ENCODE measurements around the gene PTPRR.
A peak's percentile ranks its signal among the peaks of the same experiment; 100 is the strongest.

The PTPRR gene

GRCh38 chr12:70784042-70784668, 136.4 kb downstream of the PTPRR start:
- Histone ChIP-seq H3K9ac (ENCODE audit: low read depth, low read length) (no peak overlapping the region), H3K27ac (ENCODE audit: low read length) (no peak overlapping the region), H3K27me3 (ENCODE audit: insufficient read depth, low read length) (no peaks in the 10 kb centered on the region), H3K36me3 (ENCODE audit: insufficient read depth, low read depth, low read length) (no peaks in the 10 kb centered on the region), H3K4me3 (ENCODE audit: low read length) (no peak overlapping the region), H3K4me1 (ENCODE audit: insufficient read depth, low read length) (no peaks in the 10 kb centered on the region), H3K9me3 (ENCODE audit: insufficient read depth, low read depth, low read length) (no peaks in the 10 kb centered on the region)

DNA sequence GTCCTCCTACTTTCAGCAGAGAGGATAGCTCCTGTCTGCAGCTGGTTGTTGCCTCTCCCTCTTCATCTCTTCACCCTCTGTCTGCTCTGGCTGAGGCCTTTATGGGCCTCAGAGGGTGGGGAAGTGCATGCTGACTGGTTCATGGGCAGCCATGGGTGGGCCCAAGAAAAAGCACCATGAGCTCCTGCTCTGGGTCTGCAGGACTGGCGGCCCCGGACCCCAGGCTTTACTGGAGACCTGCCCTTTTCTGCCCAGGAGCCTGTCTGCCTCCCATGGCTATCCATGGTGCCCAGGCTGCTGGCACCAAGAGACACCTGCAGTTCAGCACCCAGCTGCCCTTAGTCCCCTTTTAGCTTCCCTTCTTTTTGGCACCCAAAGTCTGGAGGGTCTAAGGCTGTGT, 137.1 kb downstream of the PTPRR start:
- Histone ChIP-seq H3K9ac (ENCODE audit: low read depth, low read length) (no peak overlapping the region), H3K27me3 (ENCODE audit: insufficient read depth, low read length) (no peaks in the 10 kb centered on the region), H3K4me1 (ENCODE audit: insufficient read depth, low read length) (no peaks in the 10 kb centered on the region), H3K27ac (ENCODE audit: low read length) (no peak overlapping the region), H3K9me3 (ENCODE audit: insufficient read depth, low read depth, low read length) (no peaks in the 10 kb centered on the region), H3K36me3 (ENCODE audit: insufficient read depth, low read depth, low read length) (no peaks in the 10 kb centered on the region), H3K4me3 (ENCODE audit: low read length) (no peak overlapping the region)

DNA sequence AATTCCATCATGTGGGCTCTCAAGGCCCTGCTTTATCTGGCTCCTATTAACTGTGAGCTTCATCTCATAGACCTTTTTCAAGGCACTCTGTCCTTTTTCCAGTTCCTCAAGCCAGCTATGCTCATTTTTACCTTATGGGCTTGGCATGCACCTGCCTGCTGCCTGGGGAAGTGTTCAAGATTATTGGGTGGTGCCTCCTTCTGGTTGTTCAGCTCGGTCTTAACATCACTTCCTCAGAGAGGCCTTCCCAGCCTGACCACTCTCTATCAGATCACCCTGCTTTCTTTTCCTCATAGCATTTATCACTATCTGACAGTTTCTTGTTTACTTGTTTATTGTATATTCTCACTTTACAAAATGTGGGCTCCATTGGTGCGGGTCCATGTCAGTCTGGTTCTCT, 141.3 kb downstream of the PTPRR start:
- Histone ChIP-seq H3K36me3 (ENCODE audit: insufficient read depth, low read depth, low read length) (no peaks in the 10 kb centered on the region), H3K9me3 (ENCODE audit: insufficient read depth, low read depth, low read length) (no peaks in the 10 kb centered on the region), H3K27ac (ENCODE audit: low read length) (no peak overlapping the region), H3K9ac (ENCODE audit: low read depth, low read length) (no peak overlapping the region), H3K4me1 (ENCODE audit: insufficient read depth, low read length) (no peaks in the 10 kb centered on the region), H3K27me3 (ENCODE audit: insufficient read depth, low read length) (no peaks in the 10 kb centered on the region), H3K4me3 (ENCODE audit: low read length) (no peak overlapping the region)

- H3K27ac ChIP-seq (ENCODE audit: low read length): no peak overlapping the region
- H3K36me3 ChIP-seq (ENCODE audit: insufficient read depth, low read depth, low read length): no peaks in the 10 kb centered on the region
- no peak overlapping the region for H3K9ac ChIP-seq (ENCODE audit: low read depth, low read length)
- H3K9me3 ChIP-seq (ENCODE audit: insufficient read depth, low read depth, low read length): no peaks in the 10 kb centered on the region
- H3K27me3 ChIP-seq (ENCODE audit: insufficient read depth, low read length): no peaks in the 10 kb centered on the region
- H3K4me3 ChIP-seq (ENCODE audit: low read length): no peak overlapping the region
- H3K4me1 ChIP-seq (ENCODE audit: insufficient read depth, low read length): no peaks in the 10 kb centered on the region
Observed at GRCh38 chr12:70774055-70774454, 146.5 kb downstream of the PTPRR start.

DNA sequence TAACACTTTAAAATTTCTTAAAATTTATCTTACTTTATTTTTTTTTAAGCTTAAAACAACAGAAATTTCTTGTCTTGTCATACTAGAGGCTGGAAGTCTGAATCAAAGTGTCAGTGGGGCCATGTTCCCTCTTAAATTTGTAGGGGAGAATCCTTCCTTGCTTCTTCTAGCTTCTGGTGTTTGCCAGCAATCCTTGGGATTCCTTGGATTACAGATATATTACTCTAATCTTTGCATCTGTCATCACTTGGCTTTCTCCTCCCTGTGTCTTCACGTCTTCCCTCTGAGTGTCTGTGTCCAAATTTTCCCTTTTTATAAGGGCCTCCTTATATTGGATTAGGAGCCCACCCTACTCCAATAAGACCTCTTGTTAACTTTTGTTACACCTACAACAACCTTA, 147.7 kb downstream of the PTPRR start:
- Histone ChIP-seq H3K27ac (ENCODE audit: low read length) (no peak overlapping the region), H3K9ac (ENCODE audit: low read depth, low read length) (no peak overlapping the region)

GRCh38 chr12:70771581-70771980, 149.0 kb downstream of the PTPRR start:
- H3K27me3 ChIP-seq (ENCODE audit: insufficient read depth, low read length): no peaks in the 10 kb centered on the region
- no peaks in the 10 kb centered on the region for H3K9me3 ChIP-seq (ENCODE audit: insufficient read depth, low read depth, low read length)
- no peak overlapping the region for H3K9ac ChIP-seq (ENCODE audit: low read depth, low read length)
- H3K4me1 ChIP-seq (ENCODE audit: insufficient read depth, low read length): no peaks in the 10 kb centered on the region
- no peak overlapping the region for H3K4me3 ChIP-seq (ENCODE audit: low read length)
- H3K27ac ChIP-seq (ENCODE audit: low read length): no peak overlapping the region
- H3K36me3 ChIP-seq (ENCODE audit: insufficient read depth, low read depth, low read length): no peaks in the 10 kb centered on the region

More for the DNA sequence above, 147.7 kb downstream of the PTPRR start:
- Histone ChIP-seq H3K4me1 (ENCODE audit: insufficient read depth, low read length) (no peaks in the 10 kb centered on the region), H3K4me3 (ENCODE audit: low read length) (no peak overlapping the region), H3K27me3 (ENCODE audit: insufficient read depth, low read length) (no peaks in the 10 kb centered on the region), H3K36me3 (ENCODE audit: insufficient read depth, low read depth, low read length) (no peaks in the 10 kb centered on the region), H3K9me3 (ENCODE audit: insufficient read depth, low read depth, low read length) (no peaks in the 10 kb centered on the region)

DNA sequence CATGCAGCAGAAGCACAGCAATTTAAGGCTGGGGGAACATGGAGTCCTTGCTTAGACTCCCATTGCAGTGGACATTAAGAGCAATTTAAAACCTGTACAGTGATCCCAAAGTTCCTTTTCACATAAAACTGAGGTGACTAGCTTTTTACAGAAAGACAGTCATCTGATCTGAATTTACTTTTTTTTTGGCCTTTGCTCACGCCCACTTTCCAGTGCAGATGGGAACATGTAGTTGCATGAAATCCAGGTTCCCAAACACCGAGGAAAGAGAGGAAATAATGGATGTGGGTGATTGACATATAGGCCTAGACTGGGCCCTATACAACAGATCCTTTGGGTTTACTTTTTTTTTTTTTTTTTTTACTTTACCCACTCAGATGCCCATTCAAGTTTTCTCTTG, 156.9 kb downstream of the PTPRR start:
- Histone ChIP-seq H3K27ac (ENCODE audit: low read length) (no peak overlapping the region), H3K4me3 (ENCODE audit: low read length) (no peak overlapping the region), H3K9me3 (ENCODE audit: insufficient read depth, low read depth, low read length) (peaks cover 7% of the 10 kb centered on the region; the same call in 1 of the 2 replicates)

DNA sequence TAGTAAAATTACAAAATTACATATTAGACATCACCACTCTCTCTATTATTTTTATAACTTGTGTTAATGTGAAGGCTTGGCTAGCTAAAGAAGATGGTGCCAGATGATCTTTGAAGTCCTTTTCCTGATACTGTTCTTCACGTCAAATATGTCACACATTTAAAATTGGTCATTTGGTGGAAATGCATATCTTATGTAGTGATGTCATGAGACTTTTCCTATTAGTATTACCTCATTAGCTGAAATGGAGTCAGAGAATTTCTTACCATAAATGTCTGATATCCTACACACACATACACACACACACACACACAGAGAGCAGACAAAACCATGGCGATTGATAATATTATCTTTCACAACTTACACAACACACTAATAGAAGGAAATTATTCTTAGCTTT, 158.5 kb downstream of the PTPRR start:
- Histone ChIP-seq H3K27ac (ENCODE audit: low read length) (no peak overlapping the region), H3K9me3 (ENCODE audit: insufficient read depth, low read depth, low read length) (peaks cover 7% of the 10 kb centered on the region; the same call in 1 of the 2 replicates), H3K4me1 (ENCODE audit: insufficient read depth, low read length) (peaks cover 16% of the 10 kb centered on the region; the same call in 1 of the 2 replicates), H3K9ac (ENCODE audit: low read depth, low read length) (no peak overlapping the region), H3K4me3 (ENCODE audit: low read length) (no peak overlapping the region), H3K36me3 (ENCODE audit: insufficient read depth, low read depth, low read length) (no peaks in the 10 kb centered on the region), H3K27me3 (ENCODE audit: insufficient read depth, low read length) (no peaks in the 10 kb centered on the region)

More for the DNA sequence above, 156.9 kb downstream of the PTPRR start:
- Histone ChIP-seq H3K27me3 (ENCODE audit: insufficient read depth, low read length) (no peaks in the 10 kb centered on the region), H3K4me1 (ENCODE audit: insufficient read depth, low read length) (peaks cover 2% of the 10 kb centered on the region; the same call in 1 of the 2 replicates), H3K9ac (ENCODE audit: low read depth, low read length) (no peak overlapping the region), H3K36me3 (ENCODE audit: insufficient read depth, low read depth, low read length) (no peaks in the 10 kb centered on the region)

GRCh38 chr12:70759161-70759918, 161.2 kb downstream of the PTPRR start:
- Histone ChIP-seq H3K27me3 (ENCODE audit: insufficient read depth, low read length) (no peaks in the 10 kb centered on the region), H3K27ac (ENCODE audit: low read length) (no peak overlapping the region), H3K4me1 (ENCODE audit: insufficient read depth, low read length) (peaks cover 21% of the 10 kb centered on the region; the same call in 1 of the 2 replicates), H3K36me3 (ENCODE audit: insufficient read depth, low read depth, low read length) (no peaks in the 10 kb centered on the region), H3K9me3 (ENCODE audit: insufficient read depth, low read depth, low read length) (0 out of 2 replicates have a peak, but pooled peaks cover under 1% of the 10 kb centered on the region), H3K4me3 (ENCODE audit: low read length) (no peak overlapping the region), H3K9ac (ENCODE audit: low read depth, low read length) (no peak overlapping the region)

DNA sequence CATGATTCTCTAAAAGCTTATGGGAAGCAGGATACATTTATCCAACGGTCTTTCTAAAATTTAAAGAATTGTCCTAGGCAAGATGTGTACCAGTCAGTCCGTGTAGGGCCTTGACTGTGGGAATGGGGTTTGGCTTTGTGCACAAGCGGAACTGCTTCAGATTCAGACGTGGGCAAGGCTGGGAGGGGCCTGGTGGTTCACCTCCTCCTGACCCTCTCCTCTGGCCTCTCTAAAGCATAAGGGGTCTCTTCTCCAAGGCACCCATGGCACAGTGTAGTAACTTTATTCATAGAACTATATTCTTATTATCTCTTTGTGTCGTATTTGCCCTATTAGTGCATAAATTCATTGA, 162.1 kb downstream of the PTPRR start:
- Histone ChIP-seq H3K4me1 (ENCODE audit: insufficient read depth, low read length) (peaks cover 23% of the 10 kb centered on the region; the same call in 1 of the 2 replicates), H3K36me3 (ENCODE audit: insufficient read depth, low read depth, low read length) (no peaks in the 10 kb centered on the region), H3K27ac (ENCODE audit: low read length) (no peak overlapping the region), H3K9me3 (ENCODE audit: insufficient read depth, low read depth, low read length) (no peaks in the 10 kb centered on the region), H3K9ac (ENCODE audit: low read depth, low read length) (no peak overlapping the region), H3K4me3 (ENCODE audit: low read length) (no peak overlapping the region), H3K27me3 (ENCODE audit: insufficient read depth, low read length) (no peaks in the 10 kb centered on the region)

DNA sequence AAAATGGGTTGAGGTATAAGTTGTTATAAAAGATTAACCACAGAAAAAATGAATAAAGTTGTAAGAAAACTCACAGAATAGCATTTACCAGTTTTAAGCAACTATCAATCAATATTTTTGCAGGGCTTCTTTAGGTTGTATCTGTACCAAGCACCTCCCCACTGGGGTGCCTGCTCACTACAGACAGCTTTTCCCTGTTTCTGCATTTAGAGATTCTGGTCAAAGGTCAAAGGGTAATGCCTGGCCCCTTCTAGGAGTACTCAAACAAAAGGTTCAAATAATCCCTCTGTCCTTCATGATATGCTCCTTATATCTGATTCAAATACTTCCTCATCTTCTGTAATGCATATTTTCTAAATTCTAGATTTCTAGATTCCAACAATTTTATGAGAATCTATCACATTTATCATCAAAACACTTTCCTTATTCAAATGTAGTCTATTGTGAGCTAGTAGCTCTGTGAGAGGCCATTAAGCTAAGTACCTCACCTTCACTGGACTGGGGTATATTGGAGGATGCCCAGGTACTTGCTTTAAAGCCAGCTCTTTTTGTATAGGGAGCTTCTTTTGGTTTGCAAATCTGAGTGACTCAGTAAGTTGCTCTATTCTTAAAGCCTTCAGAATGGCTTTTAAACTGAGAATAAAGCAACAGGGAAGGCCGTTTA, 162.6 kb downstream of the PTPRR start:
- Histone ChIP-seq H3K4me3 (ENCODE audit: low read length) (peak overlapping the region; percentile 24; the same call in 1 of the 2 replicates), H3K4me1 (ENCODE audit: insufficient read depth, low read length) (peaks cover 23% of the 10 kb centered on the region; the same call in 1 of the 2 replicates), H3K27ac (ENCODE audit: low read length) (no peak overlapping the region)

More for the DNA sequence above, 162.6 kb downstream of the PTPRR start:
- Histone ChIP-seq H3K9me3 (ENCODE audit: insufficient read depth, low read depth, low read length) (no peaks in the 10 kb centered on the region), H3K27me3 (ENCODE audit: insufficient read depth, low read length) (no peaks in the 10 kb centered on the region), H3K36me3 (ENCODE audit: insufficient read depth, low read depth, low read length) (no peaks in the 10 kb centered on the region), H3K9ac (ENCODE audit: low read depth, low read length) (no peak overlapping the region; the same call in 1 of the 2 replicates)
